ENCODE results near the gene PLVAP. TPM values are rescaled to one million over a fixed set of nuclear protein-coding genes. Genes with fewer than 3 reads are reported as not detected.
A peak's percentile ranks its signal among the peaks of the same experiment; 100 is the strongest.

The PLVAP gene
- total and polyA plus RNA-seq, 9 of the 15 experiments (the other 6 are each of a cell fraction or from before 2014, with no cell fraction given) = 0.09 to 0.84 (median 0.51) TPM; not detected in 4

DNA sequence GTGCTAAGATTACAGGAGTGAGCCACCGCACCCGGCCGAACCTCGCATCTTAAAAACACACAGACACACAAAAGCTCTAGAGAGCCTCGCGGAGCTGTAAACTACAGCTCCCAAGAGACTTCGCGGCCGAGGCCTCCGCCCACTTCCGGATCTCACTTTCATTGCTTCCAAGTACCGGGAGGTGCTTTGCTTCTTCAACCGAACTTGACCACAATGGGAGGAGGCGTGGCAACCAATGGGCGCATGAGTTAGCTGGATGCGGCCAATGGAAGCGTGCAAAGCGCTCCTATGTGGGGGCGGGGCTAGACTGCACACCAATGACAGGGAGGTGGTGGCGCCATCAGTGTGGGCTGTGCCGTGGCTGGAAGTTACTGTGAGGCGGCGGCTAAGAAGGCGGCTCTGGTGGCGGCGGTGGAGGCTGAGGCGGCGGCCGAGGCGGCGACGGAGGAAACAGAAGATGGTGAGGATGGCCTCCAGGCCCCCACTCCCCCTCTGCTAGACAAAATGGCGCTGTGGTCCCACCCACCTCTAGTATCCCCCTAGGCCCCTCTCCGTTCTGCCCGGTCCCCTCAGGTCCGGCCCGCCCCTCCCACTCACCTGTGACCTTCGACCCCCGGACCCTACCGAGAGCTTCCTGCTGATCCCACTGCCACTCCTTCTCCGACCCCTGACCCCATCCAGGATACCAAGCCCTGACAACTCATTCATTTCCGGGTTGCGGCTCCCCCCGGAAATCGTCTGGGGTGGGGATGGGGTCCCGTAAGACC lies 67.8 kb downstream of the PLVAP start, which contains the start of gene DDA1 (continued):
- TF ChIP-seq CHD4 (IDR thresholded peaks at IDR 0.05; ENCODE audit: insufficient read depth, insufficient replicate concordance, low read depth, low read length, poor library complexity, severe bottlenecking) (peak; percentile 44), TEAD2 (tag; IDR thresholded peaks at IDR 0.05) (no peak), ZKSCAN1 (IDR thresholded peaks at IDR 0.05; ENCODE audit: low read depth, low read length) (no peak)

GRCh38 chr19:17307876-17308377 lies 69.2 kb downstream of the PLVAP start:
- H4K20me1 ChIP-seq (replicated peaks; ENCODE audit: control insufficient read depth, insufficient read depth, low read length) = 0 out of 2 replicates have a peak, but pooled peaks cover 5% of the 10 kb centered on the region
- 13% methylated on average over 8 of the region's 8 CpGs for WGBS (ENCODE audit: insufficient coverage, low coverage, missing lambda C conversion rate)
- ATAC-seq (no peak), DNase-seq (ENCODE audit: extremely low read depth in 1 of 4, low spot score in 3 of 4) (peak in 1 of 4 experiments; percentile 50), FAIRE-seq (peak; percentile 15)
- H2AFZ ChIP-seq (ENCODE audit: low read depth, low read length) = peak overlapping the region; percentile 53; the same call in 1 of the 2 replicates
- H3K9me3 ChIP-seq (replicated peaks; ENCODE audit: control insufficient read depth, insufficient read depth, low read depth, low read length) = no peaks in the 10 kb centered on the region
- POLR2A ChIA-PET = interaction anchor here (0.6 to 7.7 kb wide), 7 partner anchors 8 to 82 kb away, joined by 3 to 78 read pairs (median 4); partner anchors contain the start of gene ANO8
- peak overlapping the region; percentile 64 for H3K4me2 ChIP-seq (ENCODE audit: insufficient read depth, low read length)
- no peaks in the 10 kb centered on the region for H3K27me3 ChIP-seq (ENCODE audit: control insufficient read depth in 2 of 2, insufficient read depth in 2 of 2, low read length in 2 of 2)
- TF ChIP-seq, protein P1, sequence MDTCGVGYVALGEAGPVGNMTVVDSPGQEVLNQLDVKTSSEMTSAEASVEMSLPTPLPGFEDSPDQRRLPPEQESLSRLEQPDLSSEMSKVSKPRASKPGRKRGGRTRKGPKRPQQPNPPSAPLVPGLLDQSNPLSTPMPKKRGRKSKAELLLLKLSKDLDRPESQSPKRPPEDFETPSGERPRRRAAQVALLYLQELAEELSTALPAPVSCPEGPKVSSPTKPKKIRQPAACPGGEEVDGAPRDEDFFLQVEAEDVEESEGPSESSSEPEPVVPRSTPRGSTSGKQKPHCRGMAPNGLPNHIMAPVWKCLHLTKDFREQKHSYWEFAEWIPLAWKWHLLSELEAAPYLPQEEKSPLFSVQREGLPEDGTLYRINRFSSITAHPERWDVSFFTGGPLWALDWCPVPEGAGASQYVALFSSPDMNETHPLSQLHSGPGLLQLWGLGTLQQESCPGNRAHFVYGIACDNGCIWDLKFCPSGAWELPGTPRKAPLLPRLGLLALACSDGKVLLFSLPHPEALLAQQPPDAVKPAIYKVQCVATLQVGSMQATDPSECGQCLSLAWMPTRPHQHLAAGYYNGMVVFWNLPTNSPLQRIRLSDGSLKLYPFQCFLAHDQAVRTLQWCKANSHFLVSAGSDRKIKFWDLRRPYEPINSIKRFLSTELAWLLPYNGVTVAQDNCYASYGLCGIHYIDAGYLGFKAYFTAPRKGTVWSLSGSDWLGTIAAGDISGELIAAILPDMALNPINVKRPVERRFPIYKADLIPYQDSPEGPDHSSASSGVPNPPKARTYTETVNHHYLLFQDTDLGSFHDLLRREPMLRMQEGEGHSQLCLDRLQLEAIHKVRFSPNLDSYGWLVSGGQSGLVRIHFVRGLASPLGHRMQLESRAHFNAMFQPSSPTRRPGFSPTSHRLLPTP (IDR thresholded peaks at IDR 0.05; ENCODE audit: borderline replicate concordance, extremely low read depth, insufficient read length) = peak; percentile 37
- TF ChIP-seq CEBPB (tag; IDR thresholded peaks at IDR 0.05) (peak; percentile 78), ASH1L (IDR thresholded peaks at IDR 0.05; ENCODE audit: borderline replicate concordance, low read depth, partially characterized antibody) (peak; percentile 14), POLR3A (IDR thresholded peaks at IDR 0.05; ENCODE audit: borderline replicate concordance, extremely low read depth, insufficient read depth, insufficient read length) (peak; percentile 26), ETV1 (tag; conservative IDR thresholded peaks at IDR 0.05; ENCODE audit: low read depth) (no peak)
- in situ Hi-C loops (cut with MboI) = no loop called here
- H3K4me3 ChIP-seq = peak overlapping the region; percentile 94
- peaks cover 29 to 71% of the 10 kb centered on the region in 2 experiments; a peak in 4 of 5 replicates for H3K4me1 ChIP-seq (replicated peaks in 1 of 2; ENCODE audit: control insufficient read depth in 2 of 2, insufficient read depth in 2 of 2, low read length in 2 of 2)
- no TSS peak for BruUV-seq (replicated peaks)
- H3K79me2 ChIP-seq (ENCODE audit: control insufficient read depth, insufficient read depth, low read length) = peaks cover 61% of the 10 kb centered on the region
- no peaks in the 10 kb centered on the region for H3K9me1 ChIP-seq (ENCODE audit: control insufficient read depth, insufficient read depth, low read length)
- H3K27ac ChIP-seq (ENCODE audit: extremely low read depth, low read depth, low read length) = peak overlapping the region; percentile 58
- H3K9ac ChIP-seq (ENCODE audit: insufficient read depth in 1 of 2, low read depth in 2 of 2, low read length in 2 of 2) = peak overlapping the region; percentile 84 to 86; a peak in 3 of 4 replicates
- peaks cover 24% of the 10 kb centered on the region for H3K36me3 ChIP-seq (ENCODE audit: control insufficient read depth, insufficient read depth, low read length)
- CTCF ChIA-PET (ENCODE audit: low intra/inter-chr PET ratio) = no interaction called here
- intact Hi-C loops (cut with micrococcal nuclease) = loop anchor here (2.0 kb wide), 1 partner anchor 47 kb away; no protein-coding TSS in a partner anchor

Measured in K562 (cell line).